ENCODE data around the gene HECTD1.

DNA sequence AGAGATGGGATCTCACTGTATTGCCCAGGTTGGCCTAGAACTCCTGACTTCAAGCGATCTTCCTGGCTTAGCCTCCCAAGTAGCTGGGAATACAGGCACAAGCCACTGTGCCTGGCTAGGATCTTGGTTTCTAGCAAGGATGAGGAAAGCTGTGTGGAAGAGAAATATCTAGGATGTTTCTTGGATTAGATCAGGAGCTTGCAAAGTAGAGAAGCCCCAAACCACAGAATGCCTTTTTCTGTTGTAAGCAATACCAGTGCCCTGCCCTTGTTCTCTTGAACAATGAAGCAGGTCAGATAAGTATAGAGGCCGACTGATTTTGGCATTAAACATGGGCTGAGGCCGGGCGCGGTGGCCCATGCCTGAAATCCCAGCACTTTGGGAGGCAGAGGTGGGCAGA lies 137.2 kb downstream of the HECTD1 start:
- no peak for TF ChIP-seq POLR2A (IDR thresholded peaks at IDR 0.05)
- TF ChIP-seq, protein P1, sequence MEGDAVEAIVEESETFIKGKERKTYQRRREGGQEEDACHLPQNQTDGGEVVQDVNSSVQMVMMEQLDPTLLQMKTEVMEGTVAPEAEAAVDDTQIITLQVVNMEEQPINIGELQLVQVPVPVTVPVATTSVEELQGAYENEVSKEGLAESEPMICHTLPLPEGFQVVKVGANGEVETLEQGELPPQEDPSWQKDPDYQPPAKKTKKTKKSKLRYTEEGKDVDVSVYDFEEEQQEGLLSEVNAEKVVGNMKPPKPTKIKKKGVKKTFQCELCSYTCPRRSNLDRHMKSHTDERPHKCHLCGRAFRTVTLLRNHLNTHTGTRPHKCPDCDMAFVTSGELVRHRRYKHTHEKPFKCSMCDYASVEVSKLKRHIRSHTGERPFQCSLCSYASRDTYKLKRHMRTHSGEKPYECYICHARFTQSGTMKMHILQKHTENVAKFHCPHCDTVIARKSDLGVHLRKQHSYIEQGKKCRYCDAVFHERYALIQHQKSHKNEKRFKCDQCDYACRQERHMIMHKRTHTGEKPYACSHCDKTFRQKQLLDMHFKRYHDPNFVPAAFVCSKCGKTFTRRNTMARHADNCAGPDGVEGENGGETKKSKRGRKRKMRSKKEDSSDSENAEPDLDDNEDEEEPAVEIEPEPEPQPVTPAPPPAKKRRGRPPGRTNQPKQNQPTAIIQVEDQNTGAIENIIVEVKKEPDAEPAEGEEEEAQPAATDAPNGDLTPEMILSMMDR (IDR thresholded peaks at IDR 0.05): no peak
- TF ChIP-seq EP300 (IDR thresholded peaks at IDR 0.05): no peak

Measured in upper lobe of left lung (tissue), 4 donors.